ENCODE results near the gene HIF1A. TPM values are rescaled to one million over a fixed set of nuclear protein-coding genes. Genes with fewer than 3 reads are reported as not detected.

Gene HIF1A
- total RNA-seq = 466 to 676 TPM (median 660 TPM) in 3 replicates
- long read RNA-seq, transcript HIF1A-203 (15 exons, 3,922 nt) = minor isoform, 334 of 1,519 reads
- long read RNA-seq, transcript HIF1A-202 (15 exons, 3,919 nt) = major isoform, 993 of 1,519 reads
- long read RNA-seq, transcript HIF1A-201 (14 exons, 3,555 nt) = minor isoform, 63 of 1,519 reads
- long read RNA-seq, partial matches to known transcripts = 53 of 1,519 reads
- long read RNA-seq, other reads (novel, unspliced or antisense) = 76 of 1,519 reads

- Mint-ChIP-seq H3K4me3 (ENCODE audit: unreplicated experiment) (peak within 1 kb of the TSS; percentile 93), H3K27ac (ENCODE audit: unreplicated experiment) (peak within 1 kb of the TSS; percentile 100), H3K27me3 (ENCODE audit: low read depth) (no peaks in the 10 kb centered on the region), H3K9me3 (ENCODE audit: low read depth) (no peaks in the 10 kb centered on the region), H3K36me3 (ENCODE audit: low read depth) (peaks cover 12% of the 10 kb centered on the region), H3K4me1 (ENCODE audit: low read depth) (peaks cover 35% of the 10 kb centered on the region)
- peak; percentile 99 for DNase-seq (ENCODE audit: low spot score)
- TF ChIP-seq, protein P1, sequence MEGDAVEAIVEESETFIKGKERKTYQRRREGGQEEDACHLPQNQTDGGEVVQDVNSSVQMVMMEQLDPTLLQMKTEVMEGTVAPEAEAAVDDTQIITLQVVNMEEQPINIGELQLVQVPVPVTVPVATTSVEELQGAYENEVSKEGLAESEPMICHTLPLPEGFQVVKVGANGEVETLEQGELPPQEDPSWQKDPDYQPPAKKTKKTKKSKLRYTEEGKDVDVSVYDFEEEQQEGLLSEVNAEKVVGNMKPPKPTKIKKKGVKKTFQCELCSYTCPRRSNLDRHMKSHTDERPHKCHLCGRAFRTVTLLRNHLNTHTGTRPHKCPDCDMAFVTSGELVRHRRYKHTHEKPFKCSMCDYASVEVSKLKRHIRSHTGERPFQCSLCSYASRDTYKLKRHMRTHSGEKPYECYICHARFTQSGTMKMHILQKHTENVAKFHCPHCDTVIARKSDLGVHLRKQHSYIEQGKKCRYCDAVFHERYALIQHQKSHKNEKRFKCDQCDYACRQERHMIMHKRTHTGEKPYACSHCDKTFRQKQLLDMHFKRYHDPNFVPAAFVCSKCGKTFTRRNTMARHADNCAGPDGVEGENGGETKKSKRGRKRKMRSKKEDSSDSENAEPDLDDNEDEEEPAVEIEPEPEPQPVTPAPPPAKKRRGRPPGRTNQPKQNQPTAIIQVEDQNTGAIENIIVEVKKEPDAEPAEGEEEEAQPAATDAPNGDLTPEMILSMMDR (IDR thresholded peaks at IDR 0.05) = peak; percentile 62
Measured at GRCh38 chr14:61694830-61695694, at the start of gene HIF1A. Gene HIF1A (plus strand): TSS chr14:61695513. CDS start chr14:61695805, 292 bp downstream.

GRCh38 chr14:61646366-61647116 lies 48.8 kb upstream of the HIF1A start:
- TF ChIP-seq, protein P1 (IDR thresholded peaks at IDR 0.05) = no peak
- Mint-ChIP-seq H3K4me1 (ENCODE audit: low read depth) (peaks cover 38% of the 10 kb centered on the region), H3K27me3 (ENCODE audit: low read depth) (no peaks in the 10 kb centered on the region), H3K27ac (ENCODE audit: unreplicated experiment) (no peak overlapping the region), H3K36me3 (ENCODE audit: low read depth) (no peaks in the 10 kb centered on the region), H3K9me3 (ENCODE audit: low read depth) (no peaks in the 10 kb centered on the region), H3K4me3 (ENCODE audit: unreplicated experiment) (no peak overlapping the region)
- DNase-seq (ENCODE audit: low spot score) = no peak

GRCh38 chr14:61647704-61648103 lies 47.6 kb upstream of the HIF1A start:
- TF ChIP-seq, protein P1 (IDR thresholded peaks at IDR 0.05) = no peak
- H3K36me3 Mint-ChIP-seq (ENCODE audit: low read depth) = no peaks in the 10 kb centered on the region
- no peak for DNase-seq (ENCODE audit: low spot score)
- H3K9me3 Mint-ChIP-seq (ENCODE audit: low read depth) = no peaks in the 10 kb centered on the region
- no peak overlapping the region for H3K4me3 Mint-ChIP-seq (ENCODE audit: unreplicated experiment)
- peaks cover 30% of the 10 kb centered on the region for H3K4me1 Mint-ChIP-seq (ENCODE audit: low read depth)
- H3K27me3 Mint-ChIP-seq (ENCODE audit: low read depth) = no peaks in the 10 kb centered on the region
- H3K27ac Mint-ChIP-seq (ENCODE audit: unreplicated experiment) = no peak overlapping the region

- no peaks in the 10 kb centered on the region for H3K27me3 Mint-ChIP-seq (ENCODE audit: low read depth)
- TF ChIP-seq, protein P1 (IDR thresholded peaks at IDR 0.05) = no peak
- no peaks in the 10 kb centered on the region for H3K36me3 Mint-ChIP-seq (ENCODE audit: low read depth)
Measured at GRCh38 chr14:61648377-61648776, 46.9 kb upstream of the HIF1A start.

DNA sequence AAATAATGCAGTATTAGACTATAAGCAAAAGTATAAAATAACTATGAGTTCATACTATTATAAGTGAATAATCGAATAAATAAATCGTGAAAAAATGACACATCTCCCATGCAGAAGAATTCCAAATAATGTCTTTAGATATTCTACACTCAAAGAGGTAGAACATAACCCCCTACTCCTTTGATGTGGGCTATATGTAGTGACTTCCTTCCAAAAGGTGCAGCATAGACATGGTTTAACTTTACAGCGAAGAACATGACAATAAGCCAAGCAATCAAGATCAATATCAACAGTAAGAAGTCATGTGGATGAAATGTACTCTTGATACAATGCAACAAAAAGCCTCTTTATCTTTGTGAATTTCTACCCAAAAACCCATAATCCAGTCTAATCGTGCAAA lies 46.0 kb upstream of the HIF1A start:
- TF ChIP-seq, protein P1 (IDR thresholded peaks at IDR 0.05) = no peak
- Mint-ChIP-seq H3K4me3 (ENCODE audit: unreplicated experiment) (no peak overlapping the region), H3K9me3 (ENCODE audit: low read depth) (no peaks in the 10 kb centered on the region), H3K4me1 (ENCODE audit: low read depth) (peaks cover 31% of the 10 kb centered on the region), H3K36me3 (ENCODE audit: low read depth) (no peaks in the 10 kb centered on the region), H3K27me3 (ENCODE audit: low read depth) (no peaks in the 10 kb centered on the region), H3K27ac (ENCODE audit: unreplicated experiment) (no peak overlapping the region)
- DNase-seq (ENCODE audit: low spot score) = no peak

More at GRCh38 chr14:61648377-61648776, 46.9 kb upstream of the HIF1A start:
- H3K4me3 Mint-ChIP-seq (ENCODE audit: unreplicated experiment) = no peak overlapping the region
- no peaks in the 10 kb centered on the region for H3K9me3 Mint-ChIP-seq (ENCODE audit: low read depth)
- H3K4me1 Mint-ChIP-seq (ENCODE audit: low read depth) = peaks cover 31% of the 10 kb centered on the region
- no peak for DNase-seq (ENCODE audit: low spot score)
- H3K27ac Mint-ChIP-seq (ENCODE audit: unreplicated experiment) = no peak overlapping the region

All from chondrocyte (in vitro differentiated cells).